Measurements from ENCODE around the gene TNN. TPM values are rescaled to one million over a fixed set of nuclear protein-coding genes. Genes with fewer than 3 reads are reported as not detected.

The TNN gene, protein sequence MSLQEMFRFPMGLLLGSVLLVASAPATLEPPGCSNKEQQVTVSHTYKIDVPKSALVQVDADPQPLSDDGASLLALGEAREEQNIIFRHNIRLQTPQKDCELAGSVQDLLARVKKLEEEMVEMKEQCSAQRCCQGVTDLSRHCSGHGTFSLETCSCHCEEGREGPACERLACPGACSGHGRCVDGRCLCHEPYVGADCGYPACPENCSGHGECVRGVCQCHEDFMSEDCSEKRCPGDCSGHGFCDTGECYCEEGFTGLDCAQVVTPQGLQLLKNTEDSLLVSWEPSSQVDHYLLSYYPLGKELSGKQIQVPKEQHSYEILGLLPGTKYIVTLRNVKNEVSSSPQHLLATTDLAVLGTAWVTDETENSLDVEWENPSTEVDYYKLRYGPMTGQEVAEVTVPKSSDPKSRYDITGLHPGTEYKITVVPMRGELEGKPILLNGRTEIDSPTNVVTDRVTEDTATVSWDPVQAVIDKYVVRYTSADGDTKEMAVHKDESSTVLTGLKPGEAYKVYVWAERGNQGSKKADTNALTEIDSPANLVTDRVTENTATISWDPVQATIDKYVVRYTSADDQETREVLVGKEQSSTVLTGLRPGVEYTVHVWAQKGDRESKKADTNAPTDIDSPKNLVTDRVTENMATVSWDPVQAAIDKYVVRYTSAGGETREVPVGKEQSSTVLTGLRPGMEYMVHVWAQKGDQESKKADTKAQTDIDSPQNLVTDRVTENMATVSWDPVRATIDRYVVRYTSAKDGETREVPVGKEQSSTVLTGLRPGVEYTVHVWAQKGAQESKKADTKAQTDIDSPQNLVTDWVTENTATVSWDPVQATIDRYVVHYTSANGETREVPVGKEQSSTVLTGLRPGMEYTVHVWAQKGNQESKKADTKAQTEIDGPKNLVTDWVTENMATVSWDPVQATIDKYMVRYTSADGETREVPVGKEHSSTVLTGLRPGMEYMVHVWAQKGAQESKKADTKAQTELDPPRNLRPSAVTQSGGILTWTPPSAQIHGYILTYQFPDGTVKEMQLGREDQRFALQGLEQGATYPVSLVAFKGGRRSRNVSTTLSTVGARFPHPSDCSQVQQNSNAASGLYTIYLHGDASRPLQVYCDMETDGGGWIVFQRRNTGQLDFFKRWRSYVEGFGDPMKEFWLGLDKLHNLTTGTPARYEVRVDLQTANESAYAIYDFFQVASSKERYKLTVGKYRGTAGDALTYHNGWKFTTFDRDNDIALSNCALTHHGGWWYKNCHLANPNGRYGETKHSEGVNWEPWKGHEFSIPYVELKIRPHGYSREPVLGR (N-terminal part only)
- total RNA-seq (not detected in 2 replicates), polyA plus RNA-seq (not detected in 2 replicates), polyA minus RNA-seq (ENCODE audit: low replicate concordance) (not detected in 2 replicates)
- not detected in 2 replicates for polyA plus RNA-seq (2012)

DNA sequence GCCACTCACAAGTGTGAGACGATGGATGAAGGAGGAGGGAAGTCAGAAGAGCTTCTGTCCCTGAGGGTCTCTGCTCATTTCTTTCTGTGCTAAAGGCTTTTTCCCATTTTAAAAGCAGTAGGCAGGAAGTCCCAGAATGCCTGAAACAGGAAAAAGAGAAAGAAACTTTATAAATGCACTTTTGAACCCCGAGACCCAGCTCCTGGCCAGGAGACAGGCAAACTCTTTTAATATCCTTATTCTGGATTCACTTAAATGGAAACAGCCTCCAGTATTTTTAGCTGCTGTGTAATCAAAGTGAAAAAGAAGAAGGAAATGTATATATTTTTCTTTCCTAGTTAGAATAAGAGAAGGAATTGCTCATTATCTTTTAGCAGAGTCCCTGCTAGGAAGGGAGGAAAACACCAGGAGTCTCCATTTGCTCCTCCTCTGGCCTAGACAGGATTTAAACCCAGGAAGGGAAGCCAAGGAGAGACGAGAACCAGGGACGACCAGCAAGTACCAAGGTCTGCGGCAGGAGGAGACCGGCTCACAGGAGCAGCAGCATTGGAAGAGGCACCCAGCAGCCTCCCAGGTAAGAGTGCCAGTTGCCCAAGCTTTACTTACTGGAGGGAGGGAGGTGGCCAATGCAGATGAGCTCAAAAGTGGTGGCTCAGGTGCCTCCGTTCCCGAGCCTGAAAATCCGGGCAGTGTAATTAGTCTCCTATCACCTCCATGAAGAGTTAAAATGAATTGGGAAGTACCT, at the start of gene TNN:
TNN (plus strand) TSS at position 472 of the 745 bp plus-strand sequence. CDS start 9,586 bp downstream, outside the sequence.
- H3K4me2 ChIP-seq (ENCODE audit: extremely low read depth, insufficient read depth, low read length) = no peak within 1 kb of the TSS
- no peak within 1 kb of the TSS for H3K4me3 ChIP-seq (replicated peaks in 1 of 4; ENCODE audit: control extremely low read depth in 1 of 4, insufficient read depth in 1 of 4, low read depth in 3 of 4, low read length in 4 of 4)
- no peaks in the 10 kb centered on the region for H4K20me1 ChIP-seq (ENCODE audit: control insufficient read depth, extremely low read depth, insufficient read depth, low read length)
- H3K27me3 ChIP-seq (ENCODE audit: control insufficient read depth, insufficient read depth, low read length) = no peaks in the 10 kb centered on the region
- H3K27ac ChIP-seq (ENCODE audit: insufficient read depth, low read length) = no peak within 1 kb of the TSS
- no peaks in the 10 kb centered on the region for H3K9me3 ChIP-seq (ENCODE audit: control insufficient read depth, insufficient read depth, low read depth, low read length)
- H3K4me1 ChIP-seq (ENCODE audit: control insufficient read depth, extremely low read depth, insufficient read depth, low read length) = no peaks in the 10 kb centered on the region
- DNase-seq (ENCODE audit: low read depth in 2 of 2) = no peak
- H2AFZ ChIP-seq (ENCODE audit: low read length) = no peak within 1 kb of the TSS
- H3K36me3 ChIP-seq (ENCODE audit: control insufficient read depth, insufficient read depth, low read length) = no peaks in the 10 kb centered on the region
- H3K9ac ChIP-seq (ENCODE audit: insufficient read depth, low read length) = no peak within 1 kb of the TSS
- H3K79me2 ChIP-seq (ENCODE audit: control insufficient read depth, insufficient read depth, low read length) = no peaks in the 10 kb centered on the region
- TF ChIP-seq EZH2 (IDR thresholded peaks at IDR 0.05; ENCODE audit: low read length, missing control alignments) = no peak
- TF ChIP-seq, protein P1, sequence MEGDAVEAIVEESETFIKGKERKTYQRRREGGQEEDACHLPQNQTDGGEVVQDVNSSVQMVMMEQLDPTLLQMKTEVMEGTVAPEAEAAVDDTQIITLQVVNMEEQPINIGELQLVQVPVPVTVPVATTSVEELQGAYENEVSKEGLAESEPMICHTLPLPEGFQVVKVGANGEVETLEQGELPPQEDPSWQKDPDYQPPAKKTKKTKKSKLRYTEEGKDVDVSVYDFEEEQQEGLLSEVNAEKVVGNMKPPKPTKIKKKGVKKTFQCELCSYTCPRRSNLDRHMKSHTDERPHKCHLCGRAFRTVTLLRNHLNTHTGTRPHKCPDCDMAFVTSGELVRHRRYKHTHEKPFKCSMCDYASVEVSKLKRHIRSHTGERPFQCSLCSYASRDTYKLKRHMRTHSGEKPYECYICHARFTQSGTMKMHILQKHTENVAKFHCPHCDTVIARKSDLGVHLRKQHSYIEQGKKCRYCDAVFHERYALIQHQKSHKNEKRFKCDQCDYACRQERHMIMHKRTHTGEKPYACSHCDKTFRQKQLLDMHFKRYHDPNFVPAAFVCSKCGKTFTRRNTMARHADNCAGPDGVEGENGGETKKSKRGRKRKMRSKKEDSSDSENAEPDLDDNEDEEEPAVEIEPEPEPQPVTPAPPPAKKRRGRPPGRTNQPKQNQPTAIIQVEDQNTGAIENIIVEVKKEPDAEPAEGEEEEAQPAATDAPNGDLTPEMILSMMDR (conservative IDR thresholded peaks at IDR 0.05 in 1 of 2, IDR thresholded peaks at IDR 0.05 in 1 of 2; ENCODE audit: low read depth in 1 of 2, low read length in 2 of 2) = no peak

DNA sequence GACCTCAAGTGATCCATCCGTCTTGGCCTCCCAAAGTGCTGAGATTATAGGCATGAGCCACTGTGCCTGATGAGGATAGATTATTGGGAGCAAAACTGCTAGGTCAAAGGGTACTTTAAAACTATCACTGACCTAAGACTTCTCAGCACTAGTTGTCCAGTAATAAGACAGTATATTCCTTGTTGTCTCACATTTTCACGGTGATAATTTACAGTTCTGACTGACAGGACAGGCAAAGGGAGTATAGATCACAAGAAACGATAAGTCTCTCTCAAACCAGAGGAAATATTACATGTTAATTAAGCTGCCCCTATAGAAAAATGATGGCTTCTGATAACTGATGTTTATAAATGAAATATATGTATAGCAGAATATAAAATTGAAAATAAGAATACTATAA, 48.1 kb upstream of the TNN start:
- H3K4me1 ChIP-seq (ENCODE audit: control insufficient read depth, extremely low read depth, insufficient read depth, low read length) = peaks cover 8% of the 10 kb centered on the region
- DNase-seq (ENCODE audit: low read depth in 2 of 2) = no peak
- H3K9ac ChIP-seq (ENCODE audit: insufficient read depth, low read length) = no peak overlapping the region
- H3K36me3 ChIP-seq (ENCODE audit: control insufficient read depth, insufficient read depth, low read length) = peaks cover 4% of the 10 kb centered on the region
- peaks cover 28% of the 10 kb centered on the region for H3K79me2 ChIP-seq (ENCODE audit: control insufficient read depth, insufficient read depth, low read length)
- H3K27me3 ChIP-seq (ENCODE audit: control insufficient read depth, insufficient read depth, low read length) = no peaks in the 10 kb centered on the region
- no peak overlapping the region for H2AFZ ChIP-seq (ENCODE audit: low read length)
- no peak overlapping the region for H3K4me2 ChIP-seq (ENCODE audit: extremely low read depth, insufficient read depth, low read length)
- H3K9me3 ChIP-seq (ENCODE audit: control insufficient read depth, insufficient read depth, low read depth, low read length) = no peaks in the 10 kb centered on the region
- TF ChIP-seq, protein P1 (conservative IDR thresholded peaks at IDR 0.05 in 1 of 2, IDR thresholded peaks at IDR 0.05 in 1 of 2; ENCODE audit: low read depth in 1 of 2, low read length in 2 of 2) = no peak
- no peak for TF ChIP-seq EZH2 (IDR thresholded peaks at IDR 0.05; ENCODE audit: low read length, missing control alignments)
- no peak overlapping the region for H3K4me3 ChIP-seq (replicated peaks in 1 of 4; ENCODE audit: control extremely low read depth in 1 of 4, insufficient read depth in 1 of 4, low read depth in 3 of 4, low read length in 4 of 4)
- no peaks in the 10 kb centered on the region for H4K20me1 ChIP-seq (ENCODE audit: control insufficient read depth, extremely low read depth, insufficient read depth, low read length)
- H3K27ac ChIP-seq (ENCODE audit: insufficient read depth, low read length) = no peak overlapping the region
